Peyer's patch (tissue), 4 donors: Measurements from ENCODE around the gene DUOXA1.
"Not testable (repeated sequence)": the region's sequence is repeated elsewhere in the genome, so short reads cannot be mapped to it uniquely, and the experiment has no call there.

ENCODE experiments used
- POLR2A ChIP-seq, 2 donors: fragments of 450-650 bp; IDR thresholded peaks; one replicate each; pipeline ENCODE4 v1.5.1; 2017; ENCODE audit warnings: antibody characterized with exemption in 2 of 2, mild to moderate bottlenecking in 2 of 2, moderate library complexity in 2 of 2
- TF ChIP-seq, protein P1 (sequence below), 6 experiments: fragments of 450-650 bp in 4 of 6; fragments of 200-600 bp in 2 of 6; sonication (generic) in 1 of 6; IDR thresholded peaks; one replicate each; pipeline ENCODE4 v1.5.1; 2017 to 2019; ENCODE audit warnings: antibody characterized with exemption in 6 of 6, mild to moderate bottlenecking in 3 of 6, moderate library complexity in 1 of 6

GRCh38 chr15:45073602-45074001 is 56.1 kb downstream of the DUOXA1 start:
- TF ChIP-seq, protein P1, sequence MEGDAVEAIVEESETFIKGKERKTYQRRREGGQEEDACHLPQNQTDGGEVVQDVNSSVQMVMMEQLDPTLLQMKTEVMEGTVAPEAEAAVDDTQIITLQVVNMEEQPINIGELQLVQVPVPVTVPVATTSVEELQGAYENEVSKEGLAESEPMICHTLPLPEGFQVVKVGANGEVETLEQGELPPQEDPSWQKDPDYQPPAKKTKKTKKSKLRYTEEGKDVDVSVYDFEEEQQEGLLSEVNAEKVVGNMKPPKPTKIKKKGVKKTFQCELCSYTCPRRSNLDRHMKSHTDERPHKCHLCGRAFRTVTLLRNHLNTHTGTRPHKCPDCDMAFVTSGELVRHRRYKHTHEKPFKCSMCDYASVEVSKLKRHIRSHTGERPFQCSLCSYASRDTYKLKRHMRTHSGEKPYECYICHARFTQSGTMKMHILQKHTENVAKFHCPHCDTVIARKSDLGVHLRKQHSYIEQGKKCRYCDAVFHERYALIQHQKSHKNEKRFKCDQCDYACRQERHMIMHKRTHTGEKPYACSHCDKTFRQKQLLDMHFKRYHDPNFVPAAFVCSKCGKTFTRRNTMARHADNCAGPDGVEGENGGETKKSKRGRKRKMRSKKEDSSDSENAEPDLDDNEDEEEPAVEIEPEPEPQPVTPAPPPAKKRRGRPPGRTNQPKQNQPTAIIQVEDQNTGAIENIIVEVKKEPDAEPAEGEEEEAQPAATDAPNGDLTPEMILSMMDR (IDR thresholded peaks at IDR 0.05), result not testable (repeated sequence)
- TF ChIP-seq POLR2A (IDR thresholded peaks at IDR 0.05), result not testable (repeated sequence)
